H54 (cell line): ENCODE measurements around the gene EMC1.
"Not testable (repeated sequence)": the region's sequence is repeated elsewhere in the genome, so short reads cannot be mapped to it uniquely, and the experiment has no call there.

Experiments
- DNase-seq: peaks from one replicate; pipeline ENCODE4 v3.0.0; 2011; ENCODE audit warnings: low spot score, mixed read lengths; ENCODE audit not compliant: insufficient read length
- FAIRE-seq: peaks from 3 replicates; lab custom pipeline; 2011; peaks lifted over from hg19 to GRCh38; lab: Jason Lieb, UNC
- POLR2A ChIP-seq: IDR thresholded peaks from 2 replicates; pipeline ENCODE4 v1.6.1; 2011; ENCODE audit warnings: low read depth, mild to moderate bottlenecking, low read length

EMC1 gene

DNA sequence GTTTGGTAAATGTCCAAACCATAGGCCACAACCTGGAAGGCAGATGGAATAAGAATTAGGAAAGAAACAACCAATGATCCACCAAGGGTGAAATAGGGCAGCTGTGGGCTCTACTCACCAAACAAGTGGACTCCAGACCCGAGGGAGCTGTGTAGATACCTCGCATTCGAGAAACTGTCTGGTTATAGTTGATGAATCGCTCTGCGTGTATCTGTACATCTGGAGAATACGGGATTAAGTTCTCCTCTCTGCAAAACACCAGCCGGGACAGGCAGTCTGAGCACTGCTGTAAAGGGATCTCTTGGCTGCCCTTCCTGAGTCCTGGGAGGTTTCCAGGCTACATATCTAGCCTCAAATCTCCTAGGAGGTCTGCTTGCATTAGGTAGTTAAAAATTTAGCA, 31.9 kb downstream of the EMC1 start:
- DNase-seq (no peak), FAIRE-seq (no peak)
- no peak for TF ChIP-seq POLR2A

DNA sequence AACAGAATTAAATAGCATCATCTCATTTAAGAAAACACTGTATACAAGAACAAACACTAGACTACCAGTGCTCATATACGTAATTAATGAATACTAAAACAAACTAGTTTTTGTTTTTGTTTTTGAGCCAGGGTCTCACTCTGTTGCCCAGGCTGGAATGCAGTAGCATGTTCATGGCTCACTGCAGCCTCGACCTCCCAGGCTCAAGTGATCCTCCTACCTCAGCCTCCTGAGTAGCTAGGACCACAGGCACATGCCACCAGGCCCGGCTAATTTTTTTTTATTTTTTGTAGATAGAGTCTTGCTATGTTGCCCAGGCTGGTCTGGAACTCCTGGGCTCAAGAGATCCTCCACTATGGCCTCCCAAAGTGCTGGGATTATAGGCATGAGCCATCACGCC, 34.7 kb downstream of the EMC1 start:
- not testable (repeated sequence) for DNase-seq, FAIRE-seq

DNA sequence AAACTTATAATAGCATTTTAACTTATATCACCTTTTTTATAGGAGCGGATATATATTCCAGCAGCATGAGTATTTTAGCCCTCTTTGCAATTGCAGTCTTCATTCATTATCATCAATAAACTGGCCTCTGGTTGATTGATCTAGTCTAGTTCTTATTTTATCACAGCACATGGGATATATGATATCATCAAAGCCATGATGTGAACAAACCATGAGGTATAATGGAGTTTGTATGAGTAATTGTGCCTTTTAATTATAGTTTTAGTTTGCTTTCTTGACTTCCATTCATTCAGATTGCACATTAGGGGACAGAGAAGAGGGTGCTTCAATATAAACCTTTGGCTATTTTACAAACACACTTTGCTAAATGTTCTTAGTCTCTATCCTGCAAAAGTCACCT, 37.7 kb downstream of the EMC1 start:
- TF ChIP-seq POLR2A, result no peak
- DNase-seq (no peak), FAIRE-seq (no peak)

DNA sequence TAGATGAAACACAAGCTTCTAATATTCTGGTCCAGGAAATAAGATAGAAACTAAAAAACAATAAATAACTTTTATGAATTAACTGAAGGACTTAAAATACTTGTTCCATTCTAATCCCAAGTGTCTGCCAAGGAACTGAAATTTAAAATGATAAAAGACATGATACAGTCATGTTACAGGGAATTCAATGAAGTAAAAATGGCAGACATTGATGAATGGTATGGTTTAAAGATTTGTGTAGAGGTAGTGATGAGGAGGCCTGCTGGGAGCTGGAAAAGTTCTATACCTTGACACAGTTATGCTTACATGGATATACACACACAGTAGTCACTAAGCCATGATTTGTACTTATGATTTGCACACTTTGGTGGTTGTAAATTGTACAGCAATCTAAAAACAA, 39.2 kb downstream of the EMC1 start:
- no peak for FAIRE-seq
- no peak for DNase-seq
- no peak for TF ChIP-seq POLR2A

DNA sequence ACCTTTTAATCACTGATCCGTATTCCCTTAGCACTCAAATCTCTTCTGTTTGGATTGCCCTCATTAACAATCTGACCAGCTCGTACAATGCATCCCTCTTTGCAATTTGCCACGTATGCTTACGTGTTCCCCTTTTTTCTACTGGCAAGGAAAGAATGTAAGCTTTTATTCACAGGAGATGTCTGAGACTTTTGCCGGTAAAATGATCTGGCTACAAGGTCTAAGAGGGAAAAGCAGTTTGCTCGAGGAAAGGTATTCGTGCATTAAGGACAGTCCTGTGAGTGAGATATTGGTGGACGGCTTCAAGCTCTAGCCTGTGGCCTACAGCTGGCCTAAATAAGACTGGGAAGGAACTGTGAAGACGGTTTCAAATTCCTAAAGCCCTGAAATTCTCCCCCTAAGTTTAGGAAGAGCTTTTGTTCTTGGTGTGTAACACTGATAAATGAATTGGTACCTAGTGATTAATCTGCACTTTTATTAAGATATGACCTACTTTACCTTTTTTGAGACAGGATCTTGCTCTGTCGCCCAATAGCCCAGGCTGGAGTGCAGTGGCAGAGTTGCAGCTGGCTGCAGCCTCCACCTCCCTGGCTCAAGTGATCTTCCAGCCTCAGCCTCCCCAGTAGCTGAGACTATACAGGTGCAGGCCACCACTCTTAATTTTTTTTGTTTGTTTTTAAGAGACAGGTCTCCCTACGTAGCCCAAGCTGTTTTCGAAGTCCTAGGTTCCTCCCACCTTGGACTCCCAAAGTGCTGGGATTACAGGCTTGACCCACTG, 40.4 kb downstream of the EMC1 start:
- peak; percentile 20 for FAIRE-seq
- no peak for TF ChIP-seq POLR2A
- no peak for DNase-seq

DNA sequence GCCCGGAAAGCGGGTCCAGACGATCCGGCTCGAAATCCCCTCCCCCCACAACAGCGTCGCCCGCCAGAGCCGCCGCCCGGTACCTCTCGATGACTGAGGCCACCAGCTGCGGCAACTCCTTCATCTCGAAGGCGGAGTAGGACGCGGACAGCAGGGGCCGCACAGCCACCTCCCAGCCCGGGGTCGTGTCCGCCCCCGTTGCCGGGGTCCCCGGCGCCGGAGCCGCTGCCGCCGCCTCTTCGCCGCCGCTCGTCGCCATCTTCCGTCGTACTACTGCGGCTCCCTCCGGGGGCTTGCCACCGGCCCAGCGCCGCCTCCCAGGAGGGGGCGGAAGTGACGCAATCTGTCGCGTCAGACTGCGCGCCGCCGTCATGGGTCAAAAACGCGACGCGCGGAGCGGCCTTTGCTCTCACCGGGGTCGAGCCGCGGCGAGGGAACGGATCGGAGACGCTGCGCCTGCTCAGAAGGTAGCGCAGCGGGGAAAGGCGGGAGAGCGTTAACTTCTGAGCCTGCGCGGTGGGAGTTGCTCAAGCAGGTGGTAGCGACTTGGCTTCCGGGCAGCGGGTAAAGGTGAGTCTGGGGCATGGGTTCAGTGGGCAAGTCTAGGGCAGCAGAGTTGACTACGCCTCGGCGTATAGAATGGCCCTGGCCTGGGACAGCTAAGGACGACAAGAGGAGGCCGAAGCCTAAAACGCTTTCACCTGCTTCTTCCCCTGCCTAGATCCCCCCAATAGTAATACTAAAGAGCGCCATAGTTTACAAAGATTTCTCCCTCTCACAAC, 41.1 kb downstream of the EMC1 start, which contains the start of gene UBR4:
Gene UBR4 (minus strand): TSS at position 277 of the 782 bp plus-strand sequence. CDS start 18 bp downstream, at position 259.
- peak; percentile 86 for FAIRE-seq
- TF ChIP-seq POLR2A, result peak; percentile 64; the same call in 1 of the 2 replicates
- DNase-seq, result peak; percentile 66

DNA sequence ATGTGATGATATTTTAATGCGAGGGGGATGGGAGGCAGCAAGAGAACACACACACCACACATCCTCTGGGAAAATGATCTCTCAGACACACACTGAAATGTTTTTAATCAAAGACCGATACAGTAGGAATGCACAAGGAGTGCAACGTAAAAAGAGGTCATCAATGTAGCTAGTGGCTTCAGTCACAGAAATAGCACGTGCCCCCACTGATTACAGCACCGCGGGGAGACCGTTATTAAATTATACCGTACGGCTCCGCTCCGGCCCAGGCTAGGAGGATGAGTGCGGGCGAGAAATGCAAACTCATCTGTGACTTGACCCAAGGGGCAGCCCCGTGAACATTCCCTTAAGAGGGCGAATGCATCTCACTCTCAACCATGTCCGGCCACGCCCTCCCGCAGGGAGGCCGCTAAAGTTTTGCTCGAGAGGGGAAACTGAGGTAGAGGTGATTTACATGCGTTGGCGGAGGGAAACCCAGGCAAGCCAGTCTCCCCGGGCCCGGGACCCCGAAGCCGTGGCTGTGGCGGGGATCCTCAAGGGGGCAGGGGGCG, 41.8 kb downstream of the EMC1 start:
- FAIRE-seq, result no peak

DNA sequence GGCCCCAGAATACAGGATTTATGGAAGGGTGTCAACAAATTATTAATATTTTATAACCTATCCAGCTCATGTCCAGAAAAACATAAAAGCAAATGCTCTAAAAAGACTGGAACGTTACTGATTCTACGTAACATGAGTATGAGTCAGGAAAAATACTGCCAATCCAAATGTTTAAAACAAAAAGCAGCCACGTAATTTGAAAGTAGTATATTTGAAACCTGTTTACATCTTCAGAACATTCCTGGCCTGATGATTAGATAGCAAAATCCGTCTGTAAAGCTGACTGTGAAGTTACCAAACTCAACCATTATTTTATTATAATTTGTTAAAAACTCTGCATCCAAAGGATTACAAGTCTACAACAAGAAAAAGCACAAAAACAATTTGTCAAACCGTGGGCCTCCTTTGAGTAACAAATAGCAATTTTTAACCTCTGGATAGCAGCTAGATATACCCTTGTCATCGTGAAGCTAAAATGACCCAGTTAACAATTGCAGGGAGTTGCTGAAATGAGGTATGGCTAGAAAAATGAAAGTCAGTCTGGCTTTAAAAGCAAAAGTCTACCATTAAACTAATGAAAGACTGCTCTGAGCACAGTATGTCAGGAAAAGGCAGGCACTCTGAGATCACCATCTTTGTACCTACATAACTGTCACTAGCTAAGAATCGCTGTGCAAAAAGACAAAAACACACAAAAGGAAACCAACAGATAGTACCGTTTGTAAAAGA, 42.5 kb downstream of the EMC1 start:
- no peak for TF ChIP-seq POLR2A
- FAIRE-seq, result peak; percentile 41
- DNase-seq, result no peak

More for the DNA sequence above, 41.8 kb downstream of the EMC1 start:
- no peak for TF ChIP-seq POLR2A
- DNase-seq, result no peak

DNA sequence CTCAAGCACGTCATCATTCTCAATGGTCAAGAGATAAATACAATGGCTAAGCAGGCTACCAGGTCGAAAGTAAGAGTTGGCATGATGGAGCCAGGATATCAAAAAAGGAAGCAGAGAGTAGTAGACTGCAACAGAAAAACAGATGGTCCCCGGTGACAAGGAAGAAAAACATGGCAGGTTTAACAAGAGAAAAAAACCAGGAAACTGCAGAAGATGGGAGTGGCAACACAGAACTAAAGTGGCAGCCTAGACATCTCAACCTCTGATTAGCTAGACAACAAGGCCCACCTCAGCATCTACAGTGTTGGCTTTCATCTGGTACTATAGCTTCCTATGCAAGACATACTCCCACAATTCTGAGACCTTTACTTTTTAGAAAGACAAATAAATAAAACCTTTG, 44.4 kb downstream of the EMC1 start:
- FAIRE-seq, result no peak
- no peak for DNase-seq
- TF ChIP-seq POLR2A, result no peak

DNA sequence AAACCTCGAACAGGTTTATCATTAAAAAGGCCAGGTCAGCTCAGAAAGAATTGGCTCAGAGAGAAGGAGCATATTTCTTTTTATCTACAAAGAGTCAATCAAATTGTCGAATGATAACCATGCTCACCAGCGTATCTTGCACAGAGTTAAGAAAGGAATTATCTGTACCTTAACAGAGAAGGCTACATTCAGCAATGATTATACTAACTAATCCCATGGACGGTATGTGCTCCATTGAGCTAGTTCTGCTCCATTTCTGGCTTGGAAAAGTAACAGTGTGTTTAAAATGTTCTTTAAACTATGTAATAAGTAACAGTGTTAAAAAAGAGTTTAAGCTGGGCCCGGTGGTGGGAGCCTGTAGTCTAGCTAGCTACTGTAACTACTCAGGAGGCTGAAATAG, 45.5 kb downstream of the EMC1 start:
- FAIRE-seq, result no peak
- no peak for DNase-seq
- TF ChIP-seq POLR2A, result no peak

DNA sequence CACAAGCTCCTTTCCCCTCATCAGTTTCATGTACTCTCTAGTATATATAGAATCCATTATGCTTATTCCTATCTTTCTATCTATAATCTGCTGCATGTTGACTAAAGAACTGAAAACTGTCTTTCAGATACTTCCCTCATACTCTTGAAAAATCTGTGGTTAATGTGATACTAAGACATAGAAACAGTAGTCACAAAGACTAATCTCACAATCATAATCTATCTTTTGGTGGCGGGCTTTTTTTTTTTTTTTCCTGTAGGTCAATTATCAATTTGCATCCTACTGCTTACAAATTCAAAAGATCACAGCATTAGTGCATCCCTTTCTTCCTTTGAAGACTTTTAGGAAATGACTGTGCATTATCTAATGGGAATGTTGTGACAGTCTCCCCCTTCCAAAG, 45.9 kb downstream of the EMC1 start:
- no peak for TF ChIP-seq POLR2A
- FAIRE-seq (no peak), DNase-seq (no peak)

DNA sequence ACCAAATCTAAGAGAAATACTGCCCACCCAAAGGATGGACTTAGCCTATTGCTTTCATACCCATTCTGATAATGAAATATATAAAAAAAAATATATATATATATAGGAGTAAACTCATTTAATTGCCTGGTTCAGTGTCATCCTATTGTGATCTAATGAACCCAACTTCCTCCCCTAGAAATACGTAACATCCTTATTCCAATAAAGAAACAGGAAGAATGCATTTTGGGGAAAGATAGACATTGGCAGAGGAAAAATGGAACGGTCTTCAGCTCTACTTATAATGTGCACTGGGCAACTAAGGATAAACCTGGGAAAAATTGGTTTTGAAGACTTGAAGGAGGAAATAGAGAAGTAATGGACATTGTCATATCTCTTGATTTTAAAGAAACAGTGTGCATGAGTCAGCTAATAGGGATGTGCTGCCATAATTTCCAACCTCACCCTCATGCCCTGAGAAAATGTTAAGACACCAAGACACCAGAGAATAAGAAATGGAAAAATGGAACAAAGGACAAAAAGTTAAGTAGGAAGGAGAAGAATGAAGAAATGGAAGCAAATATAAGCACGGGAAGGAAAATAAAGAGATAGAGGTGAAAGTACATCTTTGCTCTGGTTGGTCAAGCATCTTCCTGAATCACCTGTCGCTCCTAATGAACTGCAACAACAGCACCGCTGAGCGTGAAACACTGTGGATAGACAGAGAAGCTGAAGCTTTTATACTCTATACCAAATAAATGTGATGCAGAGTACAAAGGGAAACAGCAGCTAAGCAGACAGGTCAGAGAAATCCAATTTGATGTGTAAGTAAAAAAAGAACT, 46.7 kb downstream of the EMC1 start:
- no peak for TF ChIP-seq POLR2A
- FAIRE-seq, result no peak
- DNase-seq, result no peak

DNA sequence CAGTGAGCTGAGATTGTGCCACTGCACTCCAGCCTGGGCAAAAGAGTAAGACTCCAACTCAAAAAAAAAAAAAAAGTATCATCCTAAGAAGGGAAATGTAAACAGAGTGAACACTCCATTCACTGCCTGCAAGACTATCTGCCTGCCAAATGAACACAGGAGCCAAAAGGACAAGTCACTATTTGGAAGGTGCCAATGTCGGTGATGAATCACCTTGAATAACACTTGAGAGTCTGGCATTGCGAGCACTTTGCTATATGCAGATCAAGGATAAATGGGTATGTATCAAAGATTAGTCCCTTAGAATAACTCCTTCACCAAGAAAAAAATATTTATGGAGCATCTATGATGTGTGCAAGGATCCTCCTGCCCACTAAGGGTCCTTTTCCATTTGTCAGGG, 47.9 kb downstream of the EMC1 start:
- FAIRE-seq (peak; percentile 88), DNase-seq (peak; percentile 30)
- TF ChIP-seq POLR2A, result no peak
